MCF 10A (cell line): ENCODE measurements around the gene DENND2A. TPM values are rescaled to one million over a fixed set of nuclear protein-coding genes. Genes with fewer than 3 reads are reported as not detected.

ENCODE experiments used
- BruUV-seq: library from RNA; stranded (reverse); fragments of 400-500 nt; replicated peaks from 2 replicates; lab custom pipeline; 2021; lab: Mats Ljungman, UMichigan
- CTCF ChIA-PET: fragments of 300-600 bp; sonication (Branson Sonifier 250); formaldehyde crosslinking; extraction: SDS; loops from one replicate; lab custom pipeline; 2021; ENCODE audit warnings: antibody characterized with exemption, inconsistent platforms; lab: Yijun Ruan, JAX
- POLR2A ChIA-PET: fragments of 300-600, 350-650 bp; sonication (Branson Sonifier 250); formaldehyde crosslinking; extraction: SDS; loops from one replicate; lab custom pipeline; 2020; ENCODE audit warnings: antibody characterized with exemption, inconsistent platforms; lab: Yijun Ruan, JAX
- DNase-seq: peaks from one replicate; pipeline ENCODE4 v3.0.0-alpha.2; 2018; ENCODE audit not compliant: unreplicated experiment
- H3K27ac Mint-ChIP-seq: one replicate; pipeline ENCODE4 v1.8.0; 2022; ENCODE audit warnings: mild to moderate bottlenecking, low read depth, mixed read lengths; ENCODE audit not compliant: unreplicated experiment
- H3K27me3 Mint-ChIP-seq: one replicate; pipeline ENCODE4 v1.8.0; 2022; ENCODE audit warnings: mixed read lengths; ENCODE audit not compliant: insufficient read depth, unreplicated experiment
- H3K36me3 Mint-ChIP-seq: one replicate; pipeline ENCODE4 v1.8.0; 2022; ENCODE audit warnings: mild to moderate bottlenecking, moderate library complexity, mixed read lengths; ENCODE audit not compliant: insufficient read depth, unreplicated experiment
- H3K4me1 Mint-ChIP-seq: one replicate; pipeline ENCODE4 v1.8.0; 2022; ENCODE audit warnings: mixed read lengths; ENCODE audit not compliant: insufficient read depth, unreplicated experiment
- H3K4me3 Mint-ChIP-seq: one replicate; pipeline ENCODE4 v1.8.0; 2022; ENCODE audit warnings: mild to moderate bottlenecking, moderate library complexity, mixed read lengths; ENCODE audit not compliant: unreplicated experiment
- H3K9me3 Mint-ChIP-seq: one replicate; pipeline ENCODE4 v1.8.0; 2022; ENCODE audit warnings: mixed read lengths; ENCODE audit not compliant: unreplicated experiment
- CTCF ChIP-seq: fragments of 200-600 bp; IDR thresholded peaks from one replicate; pipeline ENCODE4 v1.8.0; 2022; ENCODE audit warnings: antibody characterized with exemption, mild to moderate bottlenecking; ENCODE audit not compliant: unreplicated experiment
- intact Hi-C: fragments of 100-400 bp; cut with micrococcal nuclease; formaldehyde crosslinking; loops from 2 replicates; pipeline ENCODE4 v1.14.1; 2022
- total RNA-seq: library from RNA; stranded (reverse); gene quantifications from 2 replicates; pipeline ENCODE4 v1.2.3, GENCODE V29; 2022

DENND2A gene
- total RNA-seq, 1 experiment from 2014 or later, result 0.26 TPM

GRCh38 chr7:140656548-140657515 lies 16.2 kb upstream of the DENND2A start:
- CTCF ChIA-PET, result interaction anchor here (0.9 to 3.6 kb wide), 9 partner anchors 12 to 193 kb away, joined by 3 to 21 read pairs (median 4); partner anchors contain the start of gene ADCK2
- intact Hi-C loops, result loop anchor here (1.0 kb wide), 1 partner anchor 355 kb away; no protein-coding TSS in a partner anchor
- Mint-ChIP-seq H3K4me1 (peaks cover 24% of the 10 kb centered on the region), H3K36me3 (peaks cover 4% of the 10 kb centered on the region), H3K9me3 (no peaks in the 10 kb centered on the region), H3K27me3 (no peaks in the 10 kb centered on the region), H3K27ac (peak overlapping the region; percentile 30), H3K4me3 (peak overlapping the region; percentile 33)
- DNase-seq, result peak; percentile 68
- BruUV-seq, result no TSS peak
- no peak for TF ChIP-seq CTCF
- POLR2A ChIA-PET, result interaction anchor here (0.6 to 0.9 kb wide), 2 partner anchors 182 to 1082 kb away, joined by 3 to 4 read pairs; no protein-coding TSS in a partner anchor

- Mint-ChIP-seq H3K27me3 (no peaks in the 10 kb centered on the region), H3K9me3 (no peaks in the 10 kb centered on the region), H3K4me3 (no peak overlapping the region), H3K36me3 (peaks cover 4% of the 10 kb centered on the region), H3K27ac (peak overlapping the region; percentile 30), H3K4me1 (peaks cover 28% of the 10 kb centered on the region)
- no peak for TF ChIP-seq CTCF
- intact Hi-C loops, result no loop called here
- DNase-seq, result no peak
- ChIA-PET CTCF (interaction anchor here (0.6 to 3.6 kb wide), 8 partner anchors 110 to 181 kb away, joined by 3 to 21 read pairs (median 4); no protein-coding TSS in a partner anchor), POLR2A (interaction anchor here (0.9 kb wide), 1 partner anchor 181 kb away, joined by 4 read pairs; no protein-coding TSS in a partner anchor)
- BruUV-seq, result no TSS peak
Observed at GRCh38 chr7:140655511-140656408, 15.1 kb upstream of the DENND2A start.

GRCh38 chr7:140654661-140655060 lies 14.0 kb upstream of the DENND2A start:
- Mint-ChIP-seq H3K4me3 (no peak overlapping the region), H3K4me1 (peaks cover 37% of the 10 kb centered on the region), H3K36me3 (peaks cover 4% of the 10 kb centered on the region), H3K9me3 (no peaks in the 10 kb centered on the region), H3K27ac (no peak overlapping the region), H3K27me3 (no peaks in the 10 kb centered on the region)
- intact Hi-C loops, result no loop called here
- no peak for DNase-seq
- ChIA-PET POLR2A (no interaction called here), CTCF (interaction anchor here (0.6 to 6.5 kb wide), 4 partner anchors 30 to 139 kb away, joined by 3 to 118 read pairs (median 4); no protein-coding TSS in a partner anchor)
- no peak for TF ChIP-seq CTCF
- BruUV-seq, result no TSS peak
